Activated CD8-positive, alpha-beta T cell treated with anti-CD3 and anti-CD28 coated beads for 36 hours (primary cell): ENCODE data around the gene PERCC1. TPM values are rescaled to one million over a fixed set of nuclear protein-coding genes. Genes with fewer than 3 reads are reported as not detected.

Source experiments
- ATAC-seq: fragments of 200-7000 bp; cut with Tn5 transposase; one replicate; pipeline ENCODE4 v1.10.0; 2021; ENCODE audit warnings: mild to moderate bottlenecking, moderate library complexity
- CTCF ChIA-PET: fragments of 350-600 bp; sonication (Branson Sonifier 250); formaldehyde crosslinking; loops from one replicate; lab custom pipeline; 2021; ENCODE audit warnings: antibody characterized with exemption; lab: Charles Lee
- POLR2A ChIA-PET: fragments of 350-600 bp; sonication (Branson Sonifier 250); formaldehyde crosslinking; loops from one replicate; lab custom pipeline; 2021; ENCODE audit warnings: antibody characterized with exemption; lab: Charles Lee
- DNase-seq: peaks from one replicate; pipeline ENCODE4 v3.0.0-alpha.2; 2020
- H3K27ac Mint-ChIP-seq: one replicate; pipeline ENCODE4 v1.8.0; 2021; ENCODE audit warnings: mild to moderate bottlenecking, mixed read lengths
- H3K27me3 Mint-ChIP-seq: one replicate; pipeline ENCODE4 v1.8.0; 2021; ENCODE audit warnings: mixed read lengths
- H3K36me3 Mint-ChIP-seq: one replicate; pipeline ENCODE4 v1.8.0; 2021; ENCODE audit warnings: low read depth, mixed read lengths
- H3K4me1 Mint-ChIP-seq: one replicate; pipeline ENCODE4 v1.8.0; 2021; ENCODE audit warnings: low read depth, mixed read lengths
- H3K4me3 Mint-ChIP-seq: one replicate; pipeline ENCODE4 v1.8.0; 2021; ENCODE audit warnings: mild to moderate bottlenecking, moderate library complexity, mixed read lengths
- H3K9me3 Mint-ChIP-seq: one replicate; pipeline ENCODE4 v1.8.0; 2021; ENCODE audit warnings: mixed read lengths
- intact Hi-C: fragments of 100-400 bp; cut with micrococcal nuclease; formaldehyde crosslinking; loops from one replicate; pipeline ENCODE4 v1.10.0; 2022
- total RNA-seq, 2 experiments: library from RNA; stranded (reverse); gene quantifications; one replicate each; pipeline ENCODE4 v1.2.3, GENCODE V29; 2021
- TF ChIP-seq, protein P1 (sequence below): fragments of 200-600 bp; IDR thresholded peaks from one replicate; pipeline ENCODE4 v1.8.0; 2022; ENCODE audit warnings: antibody characterized with exemption, mild to moderate bottlenecking

The PERCC1 gene
- total RNA-seq, 2 experiments from 2014 or later = 0.29 TPM; not detected in 1

DNA sequence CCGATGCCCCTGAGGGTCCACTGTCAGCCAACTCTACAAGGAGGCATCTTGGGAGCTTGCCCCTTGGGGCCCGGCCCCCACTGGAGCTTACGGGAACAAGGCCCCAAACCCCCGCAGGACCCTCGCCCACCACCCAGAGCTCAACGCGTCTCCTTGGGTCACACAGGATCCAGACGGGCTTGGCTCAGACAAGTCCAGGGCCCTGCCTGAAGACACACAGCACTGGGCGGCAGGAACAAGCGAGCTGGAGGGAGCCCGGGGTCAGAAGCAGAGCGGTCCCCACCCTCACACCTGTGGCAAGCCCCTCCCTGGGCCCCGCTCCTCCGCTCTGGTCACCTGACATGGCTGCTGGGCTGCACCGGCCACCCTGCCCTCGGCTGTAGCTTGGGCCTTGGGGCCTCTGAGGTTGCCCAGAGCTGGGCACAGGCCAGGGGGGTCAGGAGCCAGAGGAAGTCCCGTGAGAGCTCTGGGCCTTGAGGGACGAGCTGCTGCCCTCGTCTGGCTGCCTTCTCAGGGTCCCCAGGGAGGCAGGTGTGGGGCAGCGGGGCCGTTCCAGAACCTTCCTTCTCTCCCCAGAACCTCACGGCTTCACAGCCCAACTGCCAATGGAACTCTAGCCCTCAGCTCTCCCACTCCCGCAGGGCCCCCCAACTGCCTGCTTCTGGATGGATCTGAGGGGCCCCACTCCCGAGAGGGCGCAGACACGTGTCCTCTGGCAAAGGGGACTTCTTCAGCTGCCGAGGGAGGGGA, 13.3 kb downstream of the PERCC1 start, which contains the start of gene CCDC154:
TSS of gene CCDC154 (minus strand) at position 577 of the 750 bp plus-strand sequence. CDS start at position 343, 234 bp downstream.
- ChIA-PET CTCF (interaction anchor here (1.1 kb wide), 1 partner anchor 128 kb away, joined by 3 read pairs; no protein-coding TSS in a partner anchor), POLR2A (interaction anchor here (1.3 kb wide), 1 partner anchor 15 kb away, joined by 3 read pairs; no protein-coding TSS in a partner anchor)
- no peak within 1 kb of the TSS for H3K27ac Mint-ChIP-seq
- H3K27me3 Mint-ChIP-seq = no peaks in the 10 kb centered on the region
- no peak for ATAC-seq
- no peak for DNase-seq
- intact Hi-C loops = no loop called here
- no peaks in the 10 kb centered on the region for H3K36me3 Mint-ChIP-seq
- no peak within 1 kb of the TSS for H3K4me3 Mint-ChIP-seq
- no peaks in the 10 kb centered on the region for H3K9me3 Mint-ChIP-seq
- no peaks in the 10 kb centered on the region for H3K4me1 Mint-ChIP-seq
- TF ChIP-seq, protein P1, sequence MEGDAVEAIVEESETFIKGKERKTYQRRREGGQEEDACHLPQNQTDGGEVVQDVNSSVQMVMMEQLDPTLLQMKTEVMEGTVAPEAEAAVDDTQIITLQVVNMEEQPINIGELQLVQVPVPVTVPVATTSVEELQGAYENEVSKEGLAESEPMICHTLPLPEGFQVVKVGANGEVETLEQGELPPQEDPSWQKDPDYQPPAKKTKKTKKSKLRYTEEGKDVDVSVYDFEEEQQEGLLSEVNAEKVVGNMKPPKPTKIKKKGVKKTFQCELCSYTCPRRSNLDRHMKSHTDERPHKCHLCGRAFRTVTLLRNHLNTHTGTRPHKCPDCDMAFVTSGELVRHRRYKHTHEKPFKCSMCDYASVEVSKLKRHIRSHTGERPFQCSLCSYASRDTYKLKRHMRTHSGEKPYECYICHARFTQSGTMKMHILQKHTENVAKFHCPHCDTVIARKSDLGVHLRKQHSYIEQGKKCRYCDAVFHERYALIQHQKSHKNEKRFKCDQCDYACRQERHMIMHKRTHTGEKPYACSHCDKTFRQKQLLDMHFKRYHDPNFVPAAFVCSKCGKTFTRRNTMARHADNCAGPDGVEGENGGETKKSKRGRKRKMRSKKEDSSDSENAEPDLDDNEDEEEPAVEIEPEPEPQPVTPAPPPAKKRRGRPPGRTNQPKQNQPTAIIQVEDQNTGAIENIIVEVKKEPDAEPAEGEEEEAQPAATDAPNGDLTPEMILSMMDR = no peak

GRCh38 chr16:1444730-1445517, 14.0 kb downstream of the PERCC1 start:
- intact Hi-C loops = no loop called here
- no peaks in the 10 kb centered on the region for H3K9me3 Mint-ChIP-seq
- POLR2A ChIA-PET = no interaction called here
- H3K4me3 Mint-ChIP-seq = no peak overlapping the region
- H3K27me3 Mint-ChIP-seq = no peaks in the 10 kb centered on the region
- TF ChIP-seq, protein P1 = no peak
- DNase-seq = no peak
- ATAC-seq = no peak
- H3K4me1 Mint-ChIP-seq = no peaks in the 10 kb centered on the region
- H3K36me3 Mint-ChIP-seq = no peaks in the 10 kb centered on the region
- CTCF ChIA-PET = no interaction called here
- H3K27ac Mint-ChIP-seq = no peak overlapping the region

GRCh38 chr16:1445518-1446203, 14.8 kb downstream of the PERCC1 start:
- Mint-ChIP-seq H3K27me3 (no peaks in the 10 kb centered on the region), H3K27ac (no peak overlapping the region), H3K9me3 (no peaks in the 10 kb centered on the region), H3K4me1 (no peaks in the 10 kb centered on the region), H3K4me3 (no peak overlapping the region), H3K36me3 (no peaks in the 10 kb centered on the region)
- DNase-seq = no peak
- intact Hi-C loops = no loop called here
- ChIA-PET CTCF (no interaction called here), POLR2A (interaction anchor here (1.1 kb wide), 1 partner anchor 24 kb away, joined by 3 read pairs; no protein-coding TSS in a partner anchor)
- TF ChIP-seq, protein P1 = no peak
- ATAC-seq = no peak

DNA sequence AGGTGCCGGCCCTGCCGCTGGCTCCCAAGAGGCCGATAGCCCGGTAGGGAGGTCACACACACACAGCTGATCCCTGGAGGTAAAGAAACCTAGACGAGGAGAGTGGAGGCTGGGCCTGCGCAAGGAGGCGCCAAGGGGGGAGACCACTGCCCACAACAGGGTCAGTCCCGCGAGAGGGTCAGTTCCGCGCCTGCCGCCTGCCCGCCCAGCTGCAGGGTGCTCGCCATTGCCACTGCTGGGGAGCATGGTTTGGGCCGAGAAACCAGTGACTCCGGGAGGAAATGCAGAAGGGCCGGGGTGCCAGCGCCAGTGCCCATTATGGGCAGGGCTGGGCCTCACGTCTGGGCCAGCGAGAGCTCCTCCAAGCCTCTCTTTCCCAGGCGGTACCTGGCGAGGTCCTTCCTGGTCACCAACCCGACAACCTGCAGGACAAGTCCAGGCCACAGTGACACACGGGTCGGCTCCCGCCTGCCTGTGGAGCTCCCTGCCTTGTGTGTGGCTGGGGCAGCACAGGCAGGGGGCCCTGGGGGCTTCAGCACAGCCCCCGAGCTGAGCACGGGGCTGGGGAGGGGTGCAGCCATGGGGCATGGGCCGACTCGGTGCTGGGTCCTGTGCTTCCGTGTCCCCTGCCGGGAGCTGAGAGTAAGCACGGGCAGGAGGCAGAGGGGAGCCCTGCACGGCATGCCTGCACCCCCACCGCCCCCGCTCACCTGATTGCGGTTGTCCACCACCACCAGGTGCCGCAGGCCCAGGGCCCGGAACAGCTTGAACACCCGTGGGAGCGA, 15.6 kb downstream of the PERCC1 start:
- H3K27ac Mint-ChIP-seq = no peak overlapping the region
- no peaks in the 10 kb centered on the region for H3K36me3 Mint-ChIP-seq
- H3K4me1 Mint-ChIP-seq = no peaks in the 10 kb centered on the region
- H3K4me3 Mint-ChIP-seq = no peak overlapping the region
- ChIA-PET POLR2A (interaction anchor here (1.1 kb wide), 2 partner anchors 13 to 25 kb away, joined by 3 read pairs; no protein-coding TSS in a partner anchor), CTCF (no interaction called here)
- H3K27me3 Mint-ChIP-seq = no peaks in the 10 kb centered on the region
- no peak for DNase-seq
- no peaks in the 10 kb centered on the region for H3K9me3 Mint-ChIP-seq
- intact Hi-C loops = no loop called here
- no peak for ATAC-seq
- TF ChIP-seq, protein P1 = no peak
